Skin of body (tissue), 2 donors: ENCODE results near the gene SC5D. TPM values are rescaled to one million over a fixed set of nuclear protein-coding genes. Genes with fewer than 3 reads are reported as not detected.
A peak's percentile ranks its signal among the peaks of the same experiment; 100 is the strongest.

ENCODE experiments used
- DNase-seq: peaks from one replicate; lab custom pipeline; 2025; lab: John Stamatoyannopoulos, UW
- total RNA-seq: library from RNA; depleted of rRNA; stranded (reverse); fragments of >200 nt; gene quantifications from one replicate; pipeline ENCODE4 v1.2.3, GENCODE V29; 2014

Gene SC5D
- total RNA-seq, 1 donor from 2014 or later, result 53.8 TPM

DNA sequence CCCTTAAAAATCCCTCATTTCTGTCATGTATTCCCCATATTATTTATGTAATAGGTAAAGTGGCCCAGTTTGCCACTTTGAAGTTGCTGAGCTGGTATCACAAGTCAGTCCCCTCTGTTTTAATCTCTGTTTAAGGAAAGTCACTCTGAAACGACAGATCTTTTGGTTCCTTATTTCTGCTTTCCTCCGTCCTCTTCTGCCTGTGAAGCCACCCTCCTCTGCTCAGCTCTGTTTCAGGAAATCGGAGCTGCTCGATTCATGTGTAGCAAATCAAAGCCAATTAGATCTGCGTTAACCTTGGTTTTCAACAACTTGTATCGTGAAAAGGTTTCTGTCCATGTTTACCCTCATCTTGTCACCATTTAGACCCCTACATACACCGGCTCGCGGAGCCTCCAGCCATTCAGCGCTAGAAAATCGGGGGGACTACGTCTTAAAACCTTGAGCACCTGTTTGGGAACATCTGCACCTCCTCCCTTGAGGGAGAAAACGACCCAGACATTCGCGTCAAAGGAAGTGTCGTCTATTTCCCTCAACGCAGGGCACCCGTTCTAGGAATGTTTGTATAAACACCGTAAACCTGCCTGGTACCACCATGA, 576 bp upstream of the SC5D start:
- DNase-seq, result no peak

DNA sequence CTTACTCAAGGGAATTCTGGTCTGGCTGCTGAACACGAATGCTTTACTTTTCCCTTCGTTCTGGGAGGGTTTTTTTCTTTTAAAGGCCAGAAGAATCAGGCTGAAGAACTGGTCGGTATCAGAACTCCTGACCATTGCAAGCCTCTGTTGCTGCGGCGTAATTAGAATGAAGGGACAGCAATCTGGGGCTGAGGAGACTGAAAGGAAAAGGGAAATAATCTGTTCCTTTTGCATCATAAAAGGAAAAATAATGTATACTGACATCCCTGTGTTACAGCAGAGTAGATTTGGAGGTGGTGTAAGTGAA, 670 bp downstream of the SC5D start:
- no peak for DNase-seq

DNA sequence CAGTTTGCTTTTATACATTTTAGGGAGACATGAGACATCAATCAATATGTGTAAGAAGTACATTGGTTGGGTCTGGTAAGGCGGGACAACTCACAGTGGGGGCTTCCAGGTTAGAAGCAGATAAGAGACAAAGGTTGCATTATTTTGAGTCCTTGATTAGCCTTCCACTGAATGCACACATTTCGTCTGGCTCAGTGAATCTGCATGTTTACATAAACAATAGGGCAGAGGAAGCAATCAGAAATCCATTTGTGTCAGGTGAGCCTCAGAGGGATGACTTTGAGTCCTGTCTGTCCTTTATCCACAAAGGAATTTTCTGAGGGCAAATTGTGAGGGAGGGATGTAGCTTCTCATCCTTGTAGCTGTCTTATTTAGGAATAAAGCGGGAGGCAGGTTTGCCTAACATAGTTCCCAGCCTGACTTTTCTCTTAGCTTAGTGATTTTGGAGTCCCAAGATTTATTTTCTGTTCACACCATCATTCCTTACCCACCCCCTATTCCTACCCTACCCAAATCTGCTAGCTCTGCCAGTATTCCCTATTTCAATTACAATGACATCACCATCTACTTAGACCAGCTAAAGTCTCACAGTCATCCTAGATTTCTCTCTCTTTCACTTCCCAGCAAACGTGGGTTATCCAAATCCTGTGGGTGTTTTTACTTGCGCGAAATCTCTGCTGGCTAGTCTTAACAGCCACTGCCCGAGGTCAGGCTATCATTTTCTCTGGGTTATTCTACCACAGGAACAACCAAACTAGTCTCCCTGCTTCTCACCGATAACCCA, 2.9 kb downstream of the SC5D start:
- DNase-seq, result no peak

DNA sequence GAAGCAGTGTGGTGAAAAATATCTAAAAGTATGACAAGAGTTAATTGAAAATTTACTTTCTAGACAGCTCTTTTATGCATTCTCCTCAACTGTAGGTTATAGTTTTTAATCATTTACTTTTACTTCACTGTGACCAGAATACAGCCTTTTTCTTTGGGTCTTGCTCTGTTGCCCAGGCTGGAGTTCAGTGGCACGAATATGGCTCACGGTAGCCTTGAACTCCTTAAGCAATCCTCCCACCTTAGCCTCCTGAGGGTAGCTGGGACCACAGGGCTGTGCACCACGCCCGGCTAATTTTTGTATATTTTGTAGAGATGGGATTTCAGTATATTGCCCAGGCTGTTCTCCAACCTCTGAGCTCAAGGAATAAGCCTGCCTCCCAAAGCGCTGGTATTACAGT, 5.3 kb downstream of the SC5D start:
- DNase-seq, result no peak

DNA sequence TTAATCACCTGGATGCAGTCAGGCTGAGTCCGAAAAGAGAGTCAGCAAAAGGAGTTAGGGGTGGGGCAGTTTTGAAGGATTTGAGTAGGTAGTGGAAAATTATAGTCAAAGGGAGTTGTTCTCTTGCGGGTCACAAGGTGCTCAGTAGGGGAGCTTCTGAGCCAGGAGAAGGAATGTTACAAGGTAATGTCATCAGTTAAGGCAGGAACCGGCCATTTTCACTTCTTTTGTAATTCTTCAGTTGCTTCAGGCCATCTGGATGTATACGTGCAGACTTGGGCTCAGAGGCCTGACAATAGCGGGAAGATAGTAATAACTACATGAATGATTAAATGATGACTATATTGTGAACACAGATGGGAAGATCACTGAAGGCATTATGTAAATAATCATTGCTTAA, 6.2 kb downstream of the SC5D start:
- DNase-seq, result no peak

DNA sequence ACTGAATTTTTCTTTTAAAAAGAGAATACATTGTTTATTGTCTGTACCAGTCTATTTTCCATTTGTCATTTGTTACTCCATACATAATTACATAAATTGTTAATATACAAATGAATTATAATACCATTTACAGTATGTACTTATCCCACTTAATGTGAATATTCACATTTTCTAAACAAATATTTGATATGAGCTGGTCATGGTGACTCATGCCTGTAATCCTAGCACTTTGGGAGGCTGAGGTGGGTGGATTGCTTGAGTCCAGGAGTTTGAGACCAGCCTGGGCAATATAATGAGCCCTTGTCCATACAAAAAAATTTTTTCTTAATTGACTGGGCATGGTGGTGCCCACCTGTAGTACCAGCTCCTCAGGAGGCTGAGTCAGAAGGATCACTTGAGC, 6.8 kb downstream of the SC5D start:
- no peak for DNase-seq

DNA sequence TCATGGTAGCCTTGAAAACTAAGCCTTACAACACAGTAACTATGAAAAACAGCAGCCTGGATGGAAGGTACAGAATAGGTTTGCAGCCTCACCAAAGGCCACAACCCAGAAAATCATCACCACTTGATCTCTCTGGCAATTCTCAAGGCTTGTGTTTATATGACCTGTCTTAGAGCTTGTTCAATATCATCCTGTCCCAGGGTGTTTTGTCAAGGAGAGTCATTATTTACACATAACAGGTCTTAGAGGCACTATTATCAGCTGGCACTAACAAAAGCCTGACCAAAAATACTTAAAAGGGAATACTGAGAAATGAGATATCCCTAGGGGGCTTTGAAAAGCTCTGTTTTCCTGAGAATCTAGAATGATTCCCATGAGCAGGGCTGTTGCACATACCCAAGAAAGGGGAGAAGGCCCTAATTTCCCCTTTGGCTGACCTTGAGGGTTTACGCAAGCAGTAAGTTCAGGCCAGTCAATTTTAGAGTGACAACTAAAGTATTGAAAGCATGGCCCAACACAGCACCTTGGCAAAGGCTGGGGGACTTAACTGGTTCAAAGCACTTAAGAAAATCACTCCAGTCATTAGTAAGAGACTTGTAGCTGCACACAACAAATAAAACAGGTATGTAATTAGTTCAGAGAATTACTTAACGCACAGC, 7.9 kb downstream of the SC5D start:
- DNase-seq, result no peak

DNA sequence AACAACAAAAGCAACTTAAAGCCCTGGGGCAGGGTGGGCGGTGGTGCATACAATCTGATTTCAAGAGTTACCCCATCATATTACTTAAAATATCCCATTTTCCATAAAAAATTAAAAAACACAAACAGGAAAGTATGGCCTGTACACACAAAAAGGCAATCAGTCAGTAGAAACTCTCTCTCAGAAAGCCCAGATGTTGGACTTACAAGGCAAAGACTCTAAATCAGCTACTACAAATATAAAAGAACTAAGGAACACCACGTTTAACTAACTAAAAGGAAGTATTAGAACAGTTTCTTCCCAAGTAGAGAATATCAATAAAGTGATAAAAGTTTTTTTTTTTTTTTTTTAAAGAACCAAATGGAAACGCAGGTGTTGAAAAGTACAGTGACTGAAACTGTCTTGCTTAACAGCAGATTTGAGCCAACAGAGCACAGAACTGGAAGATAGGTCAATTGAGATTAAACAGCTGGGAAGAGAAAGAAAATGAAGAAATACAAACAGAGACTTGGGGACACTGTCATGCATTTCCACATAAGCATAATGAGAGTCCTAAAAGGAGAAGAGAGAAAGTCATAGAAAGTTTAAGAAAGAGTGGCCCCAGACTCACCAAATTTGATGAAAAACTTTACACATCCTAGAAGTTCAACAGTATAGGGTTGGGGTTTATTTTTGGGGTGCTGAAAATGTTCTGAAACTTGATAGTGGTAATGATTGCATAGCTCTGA, 8.6 kb downstream of the SC5D start:
- no peak for DNase-seq

DNA sequence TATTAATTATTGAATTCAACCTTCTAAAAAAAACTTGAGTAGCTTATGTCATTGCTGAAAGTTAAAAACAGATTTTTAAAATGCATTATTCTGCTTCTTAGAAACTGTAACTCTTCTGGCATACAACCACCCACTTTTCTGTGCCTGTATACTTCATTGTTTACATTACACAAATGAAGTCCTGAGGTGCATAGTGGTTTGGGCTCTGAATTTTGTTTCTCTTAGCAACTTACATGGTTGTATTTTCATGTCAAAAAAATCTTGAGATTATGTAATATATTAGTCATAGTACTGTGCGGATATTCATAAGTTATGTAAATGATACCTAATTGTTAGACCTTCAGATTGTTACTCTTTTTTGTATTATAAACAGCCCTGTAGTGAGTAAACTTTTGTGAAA, 12.2 kb downstream of the SC5D start:
- peak; percentile 54 for DNase-seq

DNA sequence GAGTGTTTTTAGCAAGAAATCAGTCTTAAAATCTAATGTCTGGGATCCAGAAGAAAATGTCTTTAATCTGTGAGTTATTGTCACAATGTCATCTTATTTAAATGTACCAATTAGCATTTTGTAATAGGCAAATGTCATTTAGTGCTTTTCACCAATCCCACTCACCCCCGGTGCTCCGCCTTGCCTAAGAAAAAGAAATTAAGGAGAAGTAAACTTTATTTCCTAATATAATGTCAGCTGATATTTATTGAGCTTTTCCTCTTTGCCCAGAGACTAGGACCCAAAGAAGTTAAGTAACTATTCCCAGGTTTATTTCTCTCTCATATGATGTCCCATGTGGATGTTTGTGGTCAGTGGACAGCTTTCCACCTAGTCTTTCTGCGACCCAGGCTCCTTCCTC, 16.2 kb downstream of the SC5D start:
- DNase-seq, result no peak

DNA sequence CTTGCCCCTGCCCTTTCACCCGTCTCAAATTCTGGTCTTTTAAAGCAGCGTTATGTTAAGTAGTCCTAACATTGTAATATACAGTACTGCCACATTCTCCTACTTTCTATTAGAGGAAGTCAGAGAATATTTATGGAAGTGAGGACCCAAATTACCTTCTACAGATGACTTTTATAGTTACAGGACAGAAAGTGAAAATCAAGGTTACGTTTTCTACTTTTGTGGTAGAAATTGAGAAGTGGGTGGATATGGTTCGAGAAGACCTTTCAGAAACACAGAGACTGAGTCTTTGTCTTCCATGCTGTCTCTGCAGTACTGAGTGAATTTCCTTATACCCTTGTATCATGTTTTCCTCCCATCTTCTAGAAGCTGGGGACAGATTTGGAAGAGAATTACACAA, 17.1 kb downstream of the SC5D start:
- DNase-seq, result no peak

DNA sequence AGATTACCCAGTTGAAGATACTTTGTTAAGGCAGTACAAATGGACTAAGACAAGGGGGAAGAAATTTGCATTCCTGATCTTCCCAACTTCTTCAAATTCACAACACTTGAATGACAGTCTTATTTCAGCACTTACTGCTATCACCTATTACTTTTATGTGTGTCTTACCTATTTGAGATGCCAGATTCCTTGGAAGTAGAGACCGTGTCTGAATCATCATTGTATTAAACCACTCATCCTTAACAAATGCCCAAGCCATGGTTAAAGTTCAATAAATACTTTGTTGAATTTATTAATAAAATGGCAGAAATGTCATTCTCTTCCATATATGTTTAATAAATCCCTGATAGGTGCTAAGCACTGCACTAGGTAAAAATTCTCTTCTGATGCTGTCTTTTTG, 18.3 kb downstream of the SC5D start:
- no peak for DNase-seq

DNA sequence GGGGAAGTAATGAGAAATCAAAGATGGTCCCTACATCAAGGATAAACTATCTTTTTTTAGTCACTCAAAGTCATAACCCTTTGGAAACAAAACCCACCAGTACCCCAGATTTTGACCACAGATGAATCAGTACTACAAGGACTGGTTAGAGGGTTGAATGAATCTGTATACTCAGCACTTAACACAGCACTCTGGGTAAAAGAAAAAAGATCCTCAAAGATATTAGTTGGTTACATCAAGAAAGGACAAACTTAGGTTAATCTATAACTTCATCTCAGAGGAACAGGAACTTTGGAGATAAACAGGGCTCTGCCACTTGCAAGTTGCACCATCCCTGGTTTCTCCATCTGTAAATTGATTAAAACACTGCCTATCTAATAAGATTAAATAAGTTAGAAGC, 18.8 kb downstream of the SC5D start:
- no peak for DNase-seq

DNA sequence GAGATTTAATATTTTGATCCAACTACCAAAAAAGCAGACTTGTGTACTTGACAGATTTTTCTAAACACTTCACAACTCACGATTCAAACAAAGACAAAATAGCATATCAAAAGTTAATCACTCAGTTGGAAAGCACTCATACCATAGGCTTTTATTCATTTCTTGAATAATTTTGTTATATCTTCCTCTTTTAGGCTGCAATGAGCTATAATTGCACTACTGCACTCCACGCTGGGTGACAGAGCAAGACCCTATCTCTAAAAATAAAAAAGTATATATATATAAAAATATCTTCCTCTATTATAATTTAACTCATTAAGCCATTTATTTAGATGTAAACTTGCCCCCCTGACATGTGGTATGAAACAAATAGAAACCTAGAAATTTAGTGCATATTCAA, 19.9 kb downstream of the SC5D start:
- no peak for DNase-seq

DNA sequence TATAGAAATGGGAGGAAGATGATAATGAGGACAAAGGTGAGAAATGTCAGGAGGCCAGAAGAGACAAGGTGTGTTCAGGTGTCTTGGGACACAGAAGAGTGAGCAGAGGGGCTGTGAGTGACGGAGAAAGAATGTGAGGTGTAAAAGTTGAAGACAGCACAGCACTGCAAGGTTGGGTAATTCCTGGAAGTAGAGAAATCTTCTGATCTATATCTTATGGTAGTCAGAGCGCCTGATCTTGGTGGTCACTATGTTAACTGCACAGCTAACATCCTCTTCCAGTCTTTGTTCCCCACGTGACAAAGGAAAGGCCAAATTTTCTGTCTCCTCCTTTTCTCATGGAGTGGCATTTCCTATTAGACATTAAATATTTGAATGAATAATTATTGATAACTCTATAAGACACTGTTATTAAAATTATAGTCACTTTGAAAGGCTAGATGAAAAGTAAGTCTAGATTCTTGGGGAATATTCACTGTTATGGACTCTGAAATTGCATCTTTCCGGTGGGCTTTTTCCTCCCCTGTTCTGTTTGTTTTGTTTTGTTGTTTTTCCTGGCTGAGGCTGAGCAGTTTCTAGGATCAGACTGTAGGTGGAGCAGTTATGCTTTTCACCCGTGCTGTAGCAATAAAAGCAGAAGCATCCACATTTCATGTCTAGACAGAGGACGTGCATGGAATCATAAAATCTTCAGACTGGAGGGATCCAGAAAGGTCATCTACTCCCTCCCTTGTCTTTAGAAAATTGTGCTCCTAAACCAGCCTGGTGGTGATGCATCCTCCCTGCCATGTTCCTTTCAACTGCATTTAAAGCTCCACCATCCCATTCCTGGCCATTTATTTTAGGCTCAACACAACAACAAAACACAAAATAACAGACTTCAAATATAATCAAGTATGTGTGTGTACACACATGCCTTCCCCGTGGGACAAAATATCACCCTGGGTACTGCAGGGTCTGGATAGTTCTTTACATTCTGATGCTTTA, 26.6 kb downstream of the SC5D start:
- peak; percentile 58 for DNase-seq

DNA sequence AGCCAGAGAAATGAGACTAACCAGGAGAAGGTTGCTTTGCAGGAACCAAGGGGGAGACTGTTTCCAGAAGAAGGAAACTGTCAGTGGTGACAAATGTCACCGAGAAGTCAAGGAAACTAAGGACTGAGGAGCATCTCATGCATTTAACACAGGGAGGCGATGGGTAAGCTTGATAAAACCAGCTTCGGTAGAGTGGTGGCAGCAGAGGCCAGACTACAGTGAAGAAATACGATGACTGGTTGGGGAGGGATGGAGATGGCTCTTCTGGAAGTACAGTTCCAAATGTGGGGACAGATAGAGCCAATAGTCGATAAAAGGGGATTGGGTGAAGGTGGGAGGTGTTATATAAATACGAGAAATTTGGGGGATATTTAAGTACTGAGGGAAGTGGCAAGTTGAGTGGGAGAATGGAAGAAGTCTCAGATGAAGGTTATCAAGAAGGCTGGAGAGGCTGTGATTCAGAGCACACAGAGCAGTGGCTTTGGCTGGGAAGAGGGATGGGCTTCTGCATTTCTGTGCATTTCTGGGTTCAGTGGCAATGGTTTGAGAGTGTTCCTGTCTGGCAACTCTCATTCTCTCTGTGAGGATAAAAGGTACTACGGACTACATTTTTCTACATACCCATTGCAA, 29.2 kb downstream of the SC5D start:
- DNase-seq, result no peak

DNA sequence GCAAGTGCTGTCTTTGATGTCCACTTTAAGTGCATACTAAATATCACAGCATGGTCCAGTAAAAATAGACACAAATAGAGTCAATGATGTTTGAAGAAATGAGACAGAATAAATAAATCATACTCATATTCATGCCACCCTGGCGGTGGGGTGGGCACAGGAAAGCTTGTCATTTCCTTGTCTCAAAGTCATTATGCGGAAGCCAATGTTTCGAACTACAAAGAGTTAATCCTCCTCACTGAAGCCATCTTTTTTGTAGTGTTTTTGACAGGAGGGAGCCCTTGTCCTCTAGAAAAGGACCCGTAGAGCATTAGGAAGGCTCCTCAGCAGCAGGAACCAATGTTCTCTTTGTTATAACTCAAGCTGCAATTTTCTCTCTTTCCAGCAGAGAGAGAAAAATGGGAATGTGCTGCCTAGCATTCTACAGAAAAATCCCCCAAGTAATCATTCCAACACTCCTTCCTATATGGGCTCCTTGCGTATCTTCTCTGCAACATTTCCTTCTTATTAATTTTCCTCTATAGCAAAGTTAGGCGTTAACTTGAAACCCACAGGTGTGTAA, 30.6 kb downstream of the SC5D start:
- DNase-seq, result peak; percentile 28

DNA sequence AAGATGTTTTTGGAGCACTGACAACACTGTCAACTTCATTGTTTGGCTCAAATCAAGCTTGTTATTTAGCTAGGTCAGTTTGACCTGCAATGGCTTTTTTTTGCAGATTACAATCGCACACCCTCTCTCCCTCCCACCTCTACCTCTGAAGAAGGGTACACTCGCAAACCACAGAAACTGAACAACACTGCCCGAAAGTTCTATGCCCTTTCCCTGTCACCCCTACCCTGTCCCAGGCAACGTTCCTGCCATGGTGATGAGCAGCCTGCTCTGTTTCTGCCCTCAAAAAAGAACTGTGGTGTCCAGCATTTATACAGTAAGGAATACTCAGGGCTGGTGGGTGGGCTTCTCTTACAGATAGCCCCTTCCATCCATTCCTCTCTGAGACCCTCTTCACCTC, 33.7 kb downstream of the SC5D start:
- no peak for DNase-seq

DNA sequence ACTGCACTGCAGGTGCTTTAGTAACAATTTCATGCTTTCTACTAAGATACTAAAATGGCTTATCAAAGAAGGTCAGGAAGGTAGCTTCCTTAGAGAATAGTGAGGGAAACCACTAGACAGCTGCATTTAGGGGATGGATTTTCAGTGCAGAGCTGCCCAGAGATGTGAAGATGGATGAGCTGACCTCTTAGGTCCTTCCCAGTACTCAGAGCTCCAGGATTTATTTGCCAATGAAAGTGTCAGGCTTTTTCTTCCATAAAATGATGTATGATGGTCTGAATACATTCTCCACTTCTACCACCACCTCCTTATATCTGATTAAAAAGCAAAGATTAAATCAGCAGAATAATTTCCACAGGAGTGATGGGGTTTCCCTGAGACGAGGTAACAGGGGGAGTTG, 35.0 kb downstream of the SC5D start:
- DNase-seq, result no peak

DNA sequence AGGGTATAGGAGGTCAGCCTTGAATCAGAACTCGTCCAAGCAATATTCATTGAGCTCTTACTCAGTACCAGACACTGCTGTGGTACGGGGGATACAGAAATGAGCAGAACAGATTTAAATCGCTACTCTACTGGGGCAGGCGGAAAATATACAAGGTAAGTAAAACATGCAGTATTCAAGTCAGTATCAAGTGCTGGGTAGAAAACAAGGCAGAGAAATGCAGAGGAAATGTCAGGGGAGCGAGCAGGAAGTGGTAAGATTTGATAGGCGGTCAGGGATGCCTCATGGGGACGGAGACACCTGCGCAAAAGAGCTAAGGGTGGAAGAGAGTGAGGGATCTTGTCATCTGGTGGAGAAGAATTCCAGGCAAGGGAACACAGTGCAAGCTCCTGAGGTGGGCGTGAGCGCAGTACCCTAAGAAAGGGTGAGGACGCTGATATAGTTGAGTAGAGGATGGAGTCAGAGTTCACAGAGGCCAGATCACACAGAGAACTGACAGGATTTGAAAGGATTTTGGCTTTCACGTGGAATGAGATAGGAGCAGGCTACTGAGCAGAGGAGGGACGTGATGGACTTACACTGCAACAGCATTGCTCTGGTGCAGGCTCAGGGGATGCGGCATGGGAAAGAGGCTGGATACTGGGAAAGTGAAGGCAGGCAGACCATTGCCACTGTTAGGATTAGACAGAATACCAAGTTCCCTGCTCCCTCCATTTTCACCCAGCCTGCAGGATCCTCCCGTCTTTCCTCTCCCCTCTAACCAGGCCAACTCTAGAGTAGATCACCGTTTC, 35.8 kb downstream of the SC5D start:
- no peak for DNase-seq
